K562 (cell line): Measurements from ENCODE around the gene CD101. TPM values are rescaled to one million over a fixed set of nuclear protein-coding genes. Genes with fewer than 3 reads are reported as not detected.
A peak's percentile ranks its signal among the peaks of the same experiment; 100 is the strongest.

Source experiments
- ATAC-seq: fragments of 200-7000 bp; cut with Tn5 transposase; 3 replicates; pipeline ENCODE4 v1.9.1; 2020; ENCODE audit warnings: moderate library complexity
- BruUV-seq: library from RNA; stranded (reverse); fragments of 400-500 nt; replicated peaks from 2 replicates; lab custom pipeline; 2021; lab: Mats Ljungman, UMichigan
- CTCF ChIA-PET: fragments of 300-600 bp; formaldehyde crosslinking; extraction: SDS; loops from one replicate; lab custom pipeline; 2021; ENCODE audit warnings: low intra/inter-chr PET ratio; lab: Yijun Ruan, JAX
- POLR2A ChIA-PET: fragments of 300-600, 350-650 bp; sonication (Branson Sonifier 250); formaldehyde crosslinking; extraction: SDS; loops from one replicate; lab custom pipeline; 2021; ENCODE audit warnings: antibody characterized with exemption, inconsistent platforms; lab: Yijun Ruan, JAX
- DNase-seq, 4 experiments: peaks; one replicate each; pipeline versions ENCODE4 v3.0.0 to v3.0.0-alpha.2; 2011 to 2018; ENCODE audit warnings: low spot score in 3 of 4, mixed read lengths in 3 of 4; ENCODE audit errors: extremely low read depth in 1 of 4
- FAIRE-seq: peaks from 2 replicates; lab custom pipeline; 2011; peaks lifted over from hg19 to GRCh38; lab: Jason Lieb, UNC
- H2AFZ ChIP-seq: 2 replicates; pipeline ENCODE4 v1.6.0; 2011; ENCODE audit warnings: low read depth, low read length, control low read depth, inconsistent platforms
- H3K27ac ChIP-seq: fragments of 200-600 bp; 3 replicates; pipeline ENCODE4 v1.8.0; 2011; ENCODE audit warnings: low read depth, mild to moderate bottlenecking, control low read depth, inconsistent platforms, low read length, moderate library complexity, mixed read lengths; ENCODE audit errors: extremely low read depth
- H3K27me3 ChIP-seq, 2 experiments: fragments of 300-600 bp in 1 of 2; 2 replicates in 1 of 2; 3 replicates in 1 of 2; pipeline versions ENCODE4 v1.6.0 to v1.8.0; 2011; ENCODE audit warnings: inconsistent platforms in 2 of 2, low read length in 2 of 2, mild to moderate bottlenecking in 1 of 2, mixed read lengths in 1 of 2, moderate library complexity in 1 of 2; ENCODE audit not compliant: control insufficient read depth in 2 of 2, insufficient read depth in 2 of 2
- H3K36me3 ChIP-seq: fragments of 300-600 bp; 3 replicates; pipeline ENCODE4 v1.8.0; 2011; ENCODE audit warnings: mild to moderate bottlenecking, low read length, inconsistent platforms; ENCODE audit not compliant: control insufficient read depth, insufficient read depth
- H3K4me1 ChIP-seq, 2 experiments: fragments of 200-600 bp in 1 of 2; replicated peaks in 1 of 2; 2 replicates in 1 of 2; 3 replicates in 1 of 2; pipeline versions ENCODE4 v1.5.1 to v1.8.0; 2011; ENCODE audit warnings: inconsistent platforms in 2 of 2, low read length in 2 of 2, mild to moderate bottlenecking in 1 of 2, mixed read lengths in 1 of 2, moderate library complexity in 1 of 2; ENCODE audit not compliant: control insufficient read depth in 2 of 2, insufficient read depth in 2 of 2
- H3K4me2 ChIP-seq: 2 replicates; pipeline ENCODE4 v1.6.1; 2011; ENCODE audit warnings: low read length, control low read depth, inconsistent platforms, mixed read lengths; ENCODE audit not compliant: insufficient read depth
- H3K4me3 ChIP-seq: fragments of 200-600 bp; sonication (generic), shearing (Covaris generic); 2 replicates; pipeline ENCODE4 v1.5.1; 2016; ENCODE audit warnings: control low read depth, inconsistent platforms
- H3K79me2 ChIP-seq: fragments of 200-600 bp; 3 replicates; pipeline ENCODE4 v1.8.0; 2011; ENCODE audit warnings: low read length, inconsistent platforms; ENCODE audit not compliant: control insufficient read depth, insufficient read depth
- H3K9ac ChIP-seq, 2 experiments: 2 replicates each; pipeline versions ENCODE4 v1.6.0 to v1.6.1; 2011; ENCODE audit warnings: low read depth in 2 of 2, low read length in 2 of 2, control low read depth in 1 of 2, inconsistent platforms in 1 of 2, mild to moderate bottlenecking in 1 of 2, mixed read lengths in 1 of 2; ENCODE audit not compliant: insufficient read depth in 1 of 2
- H3K9me1 ChIP-seq: one replicate; pipeline ENCODE4 v1.6.0; 2011; ENCODE audit warnings: inconsistent platforms, mild to moderate bottlenecking, low read length, moderate library complexity; ENCODE audit not compliant: control insufficient read depth, insufficient read depth
- H3K9me3 ChIP-seq: replicated peaks from 2 replicates; pipeline ENCODE4 v1.5.1; 2011; ENCODE audit warnings: low read depth, low read length, inconsistent platforms; ENCODE audit not compliant: control insufficient read depth, insufficient read depth
- H4K20me1 ChIP-seq: replicated peaks from 2 replicates; pipeline ENCODE4 v1.6.1; 2011; ENCODE audit warnings: low read length, inconsistent platforms, mixed read lengths; ENCODE audit not compliant: control insufficient read depth, insufficient read depth
- CTCF ChIP-seq, 3 experiments: IDR thresholded peaks in 2 of 3; conservative IDR thresholded peaks in 1 of 3; 2 replicates each; pipeline ENCODE4 v1.5.1; 2011 to 2012; ENCODE audit warnings: low read length in 3 of 3, mild to moderate bottlenecking in 3 of 3, control low read depth in 2 of 3, improper control_type of control experiment in 1 of 3, inconsistent platforms in 1 of 3, low read depth in 1 of 3, mixed read lengths in 1 of 3, moderate library complexity in 1 of 3; ENCODE audit not compliant: insufficient read depth in 2 of 3
- NFE2 ChIP-seq: IDR thresholded peaks from 2 replicates; pipeline ENCODE4 v1.6.1; 2014; ENCODE audit warnings: antibody characterized with exemption, low read depth
- POLR3A ChIP-seq: IDR thresholded peaks from 2 replicates; pipeline ENCODE4 v1.6.1; 2011; ENCODE audit warnings: borderline replicate concordance, mild to moderate bottlenecking, moderate library complexity; ENCODE audit not compliant: insufficient read length, insufficient read depth; ENCODE audit errors: extremely low read depth
- TARDBP ChIP-seq: fragments of 450-650 bp; IDR thresholded peaks from 2 replicates; pipeline ENCODE4 v1.6.1; 2016
- ZNF778 ChIP-seq: fragments of 450-650 bp; formaldehyde crosslinking; IDR thresholded peaks from 2 replicates; pipeline ENCODE4 v1.4.0; 2020; ENCODE audit warnings: mild to moderate bottlenecking, moderate library complexity
- WGBS: fragments of 100-300 bp; shearing (Covaris generic); methylation state at CpG from one replicate; pipeline ENCODE4 v1.1.6; 2016; ENCODE audit warnings: low coverage, mixed read lengths; ENCODE audit not compliant: insufficient coverage; ENCODE audit errors: missing lambda C conversion rate; 5-methylcytosine and 5-hydroxymethylcytosine counted together
- in situ Hi-C: fragments of 300-500 bp; cut with MboI; formaldehyde crosslinking; loops from 4 replicates; pipeline ENCODE4 v1.15.0; 2018; ENCODE audit warnings: inconsistent platforms, mixed read lengths
- intact Hi-C: fragments of 100-400 bp; cut with micrococcal nuclease; formaldehyde crosslinking; loops from 2 replicates; pipeline ENCODE4 v1.14.2; 2022
- polyA plus RNA-seq, 8 experiments: library from polyadenylated mRNA; depleted of rRNA in 4 of 8; stranded (reverse) in 5 of 8; unstranded in 3 of 8; fragments of >200 nt; fragmentation: Nextera tagmentation in 2 of 8; fragmentation: Illumina TruSeq in 1 of 8; extraction: Ambion mirVana in 2 of 8; extraction: Trizol in 1 of 8; gene quantifications; 2 replicates each; pipeline versions ENCODE4 v1.2.1 to v1.2.3, GENCODE V29; 2011 to 2014; ENCODE audit warnings: inconsistent platforms in 1 of 8, missing spikeins in 1 of 8
- total RNA-seq, 7 experiments: library from RNA; depleted of rRNA in 6 of 7; stranded (reverse); fragments of >200 nt in 6 of 7; fragmentation: Illumina TruSeq in 2 of 7; extraction: Trizol in 2 of 7; gene quantifications; 2 replicates each; pipeline versions ENCODE4 v1.2.1 to v1.2.3, GENCODE V29; 2011 to 2021; ENCODE audit warnings: low replicate concordance in 1 of 7
- TF ChIP-seq, protein P1 (sequence below), 2 experiments: fragments of 450-650 bp; IDR thresholded peaks; 2 replicates each; pipeline ENCODE4 v1.6.1; 2018; ENCODE audit warnings: mild to moderate bottlenecking in 2 of 2, low read depth in 1 of 2; ENCODE audit not compliant: partially characterized antibody in 2 of 2
- TF ChIP-seq, protein P2 (sequence below): IDR thresholded peaks from 2 replicates; pipeline ENCODE4 v1.6.1; 2012; ENCODE audit warnings: low read depth, low read length, improper control_type of control experiment, borderline replicate concordance

The CD101 gene
- total and polyA plus RNA-seq, 9 of the 15 experiments (the other 6 are each of a cell fraction or from before 2014, with no cell fraction given), result 0.04 to 1.1 (median 0.20) TPM

GRCh38 chr1:116982319-116983004, 19.1 kb upstream of the CD101 start:
- H3K79me2 ChIP-seq, result no peaks in the 10 kb centered on the region
- no peaks in the 10 kb centered on the region for H3K9me3 ChIP-seq
- ATAC-seq (peak; percentile 53), FAIRE-seq (no peak), DNase-seq (no peak)
- H3K4me2 ChIP-seq, result no peak overlapping the region
- H2AFZ ChIP-seq, result no peak overlapping the region
- H4K20me1 ChIP-seq, result no peaks in the 10 kb centered on the region
- no peak overlapping the region for H3K27ac ChIP-seq
- ChIA-PET POLR2A (no interaction called here), CTCF (no interaction called here)
- H3K9ac ChIP-seq, result peak overlapping the region in 1 of 2 experiments; percentile 61; a peak in 1 of 4 replicates
- no peak overlapping the region for H3K4me3 ChIP-seq
- no TSS peak for BruUV-seq
- no peaks in the 10 kb centered on the region for H3K9me1 ChIP-seq
- H3K36me3 ChIP-seq, result peaks cover 14% of the 10 kb centered on the region; the same call in 1 of the 3 replicates
- in situ Hi-C loops (no loop called here), intact Hi-C loops (no loop called here)
- peak in 2 of 3 experiments; percentile 14 to 17; a peak in 1 of 6 replicates for TF ChIP-seq CTCF (IDR thresholded peaks at IDR 0.05 in 2 of 3, conservative IDR thresholded peaks at IDR 0.05 in 1 of 3; ENCODE audit: insufficient read depth in 2 of 3, low read depth in 1 of 3, low read length in 3 of 3)
- no peak for TF ChIP-seq POLR3A
- TF ChIP-seq ZNF778 (CRISPR knock-in tag), result no peak
- TF ChIP-seq TARDBP, result no peak
- TF ChIP-seq, protein P1, sequence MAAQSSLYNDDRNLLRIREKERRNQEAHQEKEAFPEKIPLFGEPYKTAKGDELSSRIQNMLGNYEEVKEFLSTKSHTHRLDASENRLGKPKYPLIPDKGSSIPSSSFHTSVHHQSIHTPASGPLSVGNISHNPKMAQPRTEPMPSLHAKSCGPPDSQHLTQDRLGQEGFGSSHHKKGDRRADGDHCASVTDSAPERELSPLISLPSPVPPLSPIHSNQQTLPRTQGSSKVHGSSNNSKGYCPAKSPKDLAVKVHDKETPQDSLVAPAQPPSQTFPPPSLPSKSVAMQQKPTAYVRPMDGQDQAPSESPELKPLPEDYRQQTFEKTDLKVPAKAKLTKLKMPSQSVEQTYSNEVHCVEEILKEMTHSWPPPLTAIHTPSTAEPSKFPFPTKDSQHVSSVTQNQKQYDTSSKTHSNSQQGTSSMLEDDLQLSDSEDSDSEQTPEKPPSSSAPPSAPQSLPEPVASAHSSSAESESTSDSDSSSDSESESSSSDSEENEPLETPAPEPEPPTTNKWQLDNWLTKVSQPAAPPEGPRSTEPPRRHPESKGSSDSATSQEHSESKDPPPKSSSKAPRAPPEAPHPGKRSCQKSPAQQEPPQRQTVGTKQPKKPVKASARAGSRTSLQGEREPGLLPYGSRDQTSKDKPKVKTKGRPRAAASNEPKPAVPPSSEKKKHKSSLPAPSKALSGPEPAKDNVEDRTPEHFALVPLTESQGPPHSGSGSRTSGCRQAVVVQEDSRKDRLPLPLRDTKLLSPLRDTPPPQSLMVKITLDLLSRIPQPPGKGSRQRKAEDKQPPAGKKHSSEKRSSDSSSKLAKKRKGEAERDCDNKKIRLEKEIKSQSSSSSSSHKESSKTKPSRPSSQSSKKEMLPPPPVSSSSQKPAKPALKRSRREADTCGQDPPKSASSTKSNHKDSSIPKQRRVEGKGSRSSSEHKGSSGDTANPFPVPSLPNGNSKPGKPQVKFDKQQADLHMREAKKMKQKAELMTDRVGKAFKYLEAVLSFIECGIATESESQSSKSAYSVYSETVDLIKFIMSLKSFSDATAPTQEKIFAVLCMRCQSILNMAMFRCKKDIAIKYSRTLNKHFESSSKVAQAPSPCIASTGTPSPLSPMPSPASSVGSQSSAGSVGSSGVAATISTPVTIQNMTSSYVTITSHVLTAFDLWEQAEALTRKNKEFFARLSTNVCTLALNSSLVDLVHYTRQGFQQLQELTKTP (IDR thresholded peaks at IDR 0.05; ENCODE audit: low read depth in 1 of 2, partially characterized antibody in 2 of 2), result no peak
- TF ChIP-seq, protein P2, sequence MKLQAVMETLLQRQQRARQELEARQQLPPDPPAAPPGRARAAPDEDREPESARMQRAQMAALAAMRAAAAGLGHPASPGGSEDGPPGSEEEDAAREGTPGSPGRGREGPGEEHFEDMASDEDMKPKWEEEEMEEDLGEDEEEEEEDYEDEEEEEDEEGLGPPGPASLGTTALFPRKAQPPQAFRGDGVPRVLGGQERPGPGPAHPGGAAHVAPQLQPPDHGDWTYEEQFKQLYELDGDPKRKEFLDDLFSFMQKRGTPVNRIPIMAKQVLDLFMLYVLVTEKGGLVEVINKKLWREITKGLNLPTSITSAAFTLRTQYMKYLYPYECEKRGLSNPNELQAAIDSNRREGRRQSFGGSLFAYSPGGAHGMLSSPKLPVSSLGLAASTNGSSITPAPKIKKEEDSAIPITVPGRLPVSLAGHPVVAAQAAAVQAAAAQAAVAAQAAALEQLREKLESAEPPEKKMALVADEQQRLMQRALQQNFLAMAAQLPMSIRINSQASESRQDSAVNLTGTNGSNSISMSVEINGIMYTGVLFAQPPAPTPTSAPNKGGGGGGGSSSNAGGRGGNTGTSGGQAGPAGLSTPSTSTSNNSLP, result no peak
- no peak for TF ChIP-seq NFE2
- TF ChIP-seq, all 486 proteins: peak for 1
- H3K27me3 ChIP-seq, result no peaks in the 10 kb centered on the region
- WGBS, result 61% methylated on average over 9 of the region's 9 CpGs
- H3K4me1 ChIP-seq, result peaks cover 7 to 13% of the 10 kb centered on the region in 2 experiments
